ENCODE results near the gene KCTD3. TPM values are rescaled to one million over a fixed set of nuclear protein-coding genes. Genes with fewer than 3 reads are reported as not detected.

The KCTD3 gene
- total RNA-seq, 4 donors from 2014 or later = 61.0 to 80.5 (median 65.2) TPM

DNA sequence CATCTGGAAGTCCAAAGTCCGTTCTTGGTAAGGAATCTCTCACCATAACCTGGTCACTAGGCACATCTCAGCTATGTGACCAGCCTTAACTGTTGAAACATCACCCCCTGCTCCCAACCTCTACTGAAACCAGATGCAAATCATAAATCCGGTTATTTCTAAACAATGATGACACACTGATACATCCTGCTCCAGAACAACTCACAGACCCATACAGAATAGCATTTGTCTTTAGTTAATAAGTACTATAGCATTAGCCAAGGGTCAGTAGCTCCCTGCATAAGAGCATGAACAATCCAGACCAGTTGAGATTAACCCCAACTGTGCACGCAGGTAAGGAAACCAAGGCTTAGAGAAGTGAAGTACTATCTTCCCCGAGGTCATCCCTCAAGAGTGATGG is 38.0 kb upstream of the KCTD3 start:
- intact Hi-C loops (cut with DNase I) = loop anchor here (5.0 kb wide), 1 partner anchor 897 kb away; no protein-coding TSS in a partner anchor
- 72% methylated on average over 4 of the region's 4 CpGs for WGBS
- no peaks in the 10 kb centered on the region for H3K9me3 ChIP-seq
- no peaks in the 10 kb centered on the region for H3K4me1 ChIP-seq
- no peaks in the 10 kb centered on the region for H3K36me3 ChIP-seq
- peaks cover 0 to 6% (median 0%) of the 10 kb centered on the region in 4 donors for H3K27me3 ChIP-seq
- H3K27ac ChIP-seq (replicated peaks in 1 of 4) = no peak overlapping the region
- TF ChIP-seq, protein P1, sequence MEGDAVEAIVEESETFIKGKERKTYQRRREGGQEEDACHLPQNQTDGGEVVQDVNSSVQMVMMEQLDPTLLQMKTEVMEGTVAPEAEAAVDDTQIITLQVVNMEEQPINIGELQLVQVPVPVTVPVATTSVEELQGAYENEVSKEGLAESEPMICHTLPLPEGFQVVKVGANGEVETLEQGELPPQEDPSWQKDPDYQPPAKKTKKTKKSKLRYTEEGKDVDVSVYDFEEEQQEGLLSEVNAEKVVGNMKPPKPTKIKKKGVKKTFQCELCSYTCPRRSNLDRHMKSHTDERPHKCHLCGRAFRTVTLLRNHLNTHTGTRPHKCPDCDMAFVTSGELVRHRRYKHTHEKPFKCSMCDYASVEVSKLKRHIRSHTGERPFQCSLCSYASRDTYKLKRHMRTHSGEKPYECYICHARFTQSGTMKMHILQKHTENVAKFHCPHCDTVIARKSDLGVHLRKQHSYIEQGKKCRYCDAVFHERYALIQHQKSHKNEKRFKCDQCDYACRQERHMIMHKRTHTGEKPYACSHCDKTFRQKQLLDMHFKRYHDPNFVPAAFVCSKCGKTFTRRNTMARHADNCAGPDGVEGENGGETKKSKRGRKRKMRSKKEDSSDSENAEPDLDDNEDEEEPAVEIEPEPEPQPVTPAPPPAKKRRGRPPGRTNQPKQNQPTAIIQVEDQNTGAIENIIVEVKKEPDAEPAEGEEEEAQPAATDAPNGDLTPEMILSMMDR (IDR thresholded peaks at IDR 0.05) = no peak
- TF ChIP-seq POLR2AphosphoS5 (IDR thresholded peaks at IDR 0.05) (no peak), POLR2A (IDR thresholded peaks at IDR 0.05; ENCODE audit: low read depth) (no peak)
- DNase-seq (ENCODE audit: extremely low spot score) = no peak
- H3K4me3 ChIP-seq = no peak overlapping the region

DNA sequence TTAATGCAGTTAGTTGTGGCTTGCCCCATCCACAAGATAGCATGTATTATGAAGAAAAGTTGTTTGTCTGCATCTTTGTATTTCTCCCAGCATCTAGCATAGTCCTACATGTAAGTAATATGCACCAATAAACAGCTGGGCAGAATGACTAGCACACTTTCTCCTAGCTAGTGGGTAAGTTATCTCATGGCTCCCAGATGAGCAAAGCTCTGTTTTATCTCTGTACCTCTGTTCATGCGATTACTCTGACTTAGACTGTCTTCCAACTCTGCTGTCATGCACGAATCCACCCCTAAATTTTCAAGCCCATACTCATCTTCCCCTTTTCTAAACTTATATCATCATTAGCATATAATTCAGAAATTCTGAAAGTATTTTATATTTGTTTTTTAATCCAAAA is 37.5 kb upstream of the KCTD3 start:
- Histone ChIP-seq H3K36me3 (no peaks in the 10 kb centered on the region), H3K4me3 (no peak overlapping the region), H3K27ac (replicated peaks in 1 of 4) (no peak overlapping the region), H3K9me3 (no peaks in the 10 kb centered on the region), H3K4me1 (no peaks in the 10 kb centered on the region), H3K27me3 (peaks cover 0 to 6% (median 0%) of the 10 kb centered on the region in 4 donors)
- no peak for DNase-seq (ENCODE audit: extremely low spot score)
- intact Hi-C loops (cut with DNase I) = loop anchor here (5.0 kb wide), 1 partner anchor 897 kb away; no protein-coding TSS in a partner anchor
- 83% methylated on average over 2 of the region's 2 CpGs for WGBS
- TF ChIP-seq, protein P1 (IDR thresholded peaks at IDR 0.05) = no peak
- no peak for TF ChIP-seq POLR2AphosphoS5 (IDR thresholded peaks at IDR 0.05)
- no peak for TF ChIP-seq EP300 (IDR thresholded peaks at IDR 0.05)
- TF ChIP-seq POLR2A (IDR thresholded peaks at IDR 0.05; ENCODE audit: low read depth) = no peak

DNA sequence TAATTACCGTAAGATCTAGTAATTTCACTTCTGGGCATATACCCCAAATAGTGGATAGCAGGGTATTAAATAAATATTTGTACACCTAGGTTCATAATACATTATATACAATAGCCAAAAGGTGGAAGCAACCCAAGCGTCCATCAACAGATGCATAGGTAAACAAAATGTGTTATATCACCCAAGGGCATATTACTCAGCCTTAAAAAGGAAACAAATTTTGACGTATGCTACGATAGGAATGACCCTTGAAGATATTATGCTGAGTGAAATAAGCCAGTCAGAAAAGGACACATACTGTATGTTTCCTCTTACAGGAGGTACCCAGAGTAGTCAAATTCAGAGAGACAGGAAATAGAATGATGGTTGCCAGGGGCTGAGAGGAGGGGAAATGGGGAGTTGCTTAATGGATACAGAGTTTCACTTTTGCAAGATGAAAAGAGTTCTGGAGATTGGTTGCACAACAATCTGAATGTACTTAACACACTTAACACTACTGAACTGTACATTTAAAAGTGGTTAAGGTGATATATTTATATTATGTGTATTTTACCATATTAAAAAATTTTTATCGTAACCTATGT is 36.6 kb upstream of the KCTD3 start:
- Histone ChIP-seq H3K9me3 (no peaks in the 10 kb centered on the region), H3K27ac (replicated peaks in 1 of 4) (no peak overlapping the region), H3K4me1 (no peaks in the 10 kb centered on the region), H3K36me3 (no peaks in the 10 kb centered on the region), H3K27me3 (peaks cover 0 to 6% (median 0%) of the 10 kb centered on the region in 4 donors), H3K4me3 (no peak overlapping the region)
- TF ChIP-seq POLR2A (IDR thresholded peaks at IDR 0.05; ENCODE audit: low read depth) (no peak), EP300 (IDR thresholded peaks at IDR 0.05) (no peak), POLR2AphosphoS5 (IDR thresholded peaks at IDR 0.05) (no peak)
- TF ChIP-seq, protein P1 (IDR thresholded peaks at IDR 0.05) = no peak
- 81% methylated on average over 5 of the region's 5 CpGs for WGBS
- DNase-seq (ENCODE audit: extremely low spot score) = no peak
- intact Hi-C loops (cut with DNase I) = no loop called here

DNA sequence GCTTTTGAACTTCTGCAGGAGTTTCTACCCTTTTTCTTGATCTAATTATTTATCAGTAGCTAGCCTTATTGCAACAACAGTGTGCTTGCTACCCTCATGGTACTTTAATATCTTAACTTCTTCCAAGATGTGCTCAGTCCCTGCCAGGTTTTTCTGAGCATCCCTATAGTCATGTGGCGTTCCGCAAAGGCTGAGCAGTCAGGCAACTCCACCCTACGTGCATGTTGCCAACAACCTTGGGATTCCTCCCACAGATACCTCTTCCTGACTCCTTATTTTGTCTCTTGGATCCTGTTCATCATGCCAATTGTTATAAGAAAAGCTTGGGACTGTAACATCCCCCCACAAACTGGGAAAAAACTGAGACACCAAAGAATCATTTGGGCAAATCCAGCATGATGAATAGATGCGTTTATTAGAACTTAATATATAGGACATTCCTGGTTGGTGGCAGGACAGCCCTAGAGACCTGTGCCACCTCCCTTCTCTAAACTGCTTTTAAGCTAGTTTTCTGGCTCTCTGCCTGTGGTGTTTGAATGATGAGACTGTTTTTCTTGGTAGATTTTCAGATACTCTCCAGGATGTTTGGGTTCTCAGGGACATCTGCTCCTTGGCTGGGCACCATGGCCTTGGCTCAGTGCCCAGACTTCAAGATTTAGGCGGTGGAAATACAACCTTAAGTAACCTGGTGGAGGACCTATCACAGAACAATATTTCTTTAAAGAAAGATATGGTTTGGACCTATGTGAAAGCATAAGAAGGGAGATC is 27.1 kb upstream of the KCTD3 start:
- Histone ChIP-seq H3K27me3 (no peaks in the 10 kb centered on the region), H3K4me3 (no peak overlapping the region), H3K27ac (replicated peaks in 1 of 4) (peak overlapping the region in 1 of 4 donors; percentile 51), H3K36me3 (no peaks in the 10 kb centered on the region), H3K9me3 (peaks cover 0 to 11% (median 4%) of the 10 kb centered on the region in 4 donors), H3K4me1 (peaks cover 6 to 20% (median 19%) of the 10 kb centered on the region in 4 donors)
- DNase-seq (ENCODE audit: extremely low spot score) = no peak
- WGBS = 20% methylated on average over 5 of the region's 5 CpGs
- TF ChIP-seq EP300 (IDR thresholded peaks at IDR 0.05) (no peak), POLR2AphosphoS5 (IDR thresholded peaks at IDR 0.05) (no peak), POLR2A (IDR thresholded peaks at IDR 0.05; ENCODE audit: low read depth) (no peak)
- TF ChIP-seq, protein P1 (IDR thresholded peaks at IDR 0.05) = no peak
- intact Hi-C loops (cut with DNase I) = no loop called here

All from esophagus muscularis mucosa (tissue), 4 donors.